Hepatocyte (in vitro differentiated cells): ENCODE data around the gene SYNJ2. TPM values are rescaled to one million over a fixed set of nuclear protein-coding genes. Genes with fewer than 3 reads are reported as not detected.

Experiments used
- DNase-seq: peaks from one replicate; pipeline ENCODE4 v3.0.0-alpha.2; 2016; ENCODE audit warnings: low spot score
- H2AFZ ChIP-seq: fragments of 200-600 bp; sonication (generic); 2 replicates; pipeline ENCODE4 v1.6.0; 2016; ENCODE audit warnings: antibody characterized with exemption, mild to moderate bottlenecking
- H3K27ac ChIP-seq: fragments of 200-600 bp; sonication (generic); 2 replicates; pipeline ENCODE4 v1.5.1; 2016; ENCODE audit warnings: mild to moderate bottlenecking
- H3K27me3 ChIP-seq: fragments of 200-600 bp; sonication (generic); 2 replicates; pipeline ENCODE4 v1.6.1; 2016
- H3K36me3 ChIP-seq: fragments of 200-600 bp; sonication (generic); replicated peaks from 2 replicates; pipeline ENCODE4 v1.5.1; 2016; ENCODE audit warnings: low read depth; ENCODE audit not compliant: insufficient read depth
- H3K4me1 ChIP-seq: fragments of 200-600 bp; sonication (generic); 2 replicates; pipeline ENCODE4 v1.5.1; 2016; ENCODE audit warnings: mild to moderate bottlenecking, moderate library complexity; ENCODE audit not compliant: insufficient read depth
- H3K4me2 ChIP-seq: fragments of 200-600 bp; sonication (generic); 2 replicates; pipeline ENCODE4 v1.6.0; 2016
- H3K4me3 ChIP-seq: fragments of 200-600 bp; sonication (generic); 2 replicates; pipeline ENCODE4 v1.5.1; 2016; ENCODE audit warnings: mild to moderate bottlenecking
- H3K79me2 ChIP-seq: fragments of 200-600 bp; sonication (generic); 2 replicates; pipeline ENCODE4 v1.6.0; 2017; ENCODE audit warnings: mild to moderate bottlenecking
- H3K9me2 ChIP-seq: fragments of 200-600 bp; sonication (generic); replicated peaks from 2 replicates; pipeline ENCODE4 v1.6.0; 2017; ENCODE audit warnings: mild to moderate bottlenecking; ENCODE audit not compliant: insufficient read depth
- H3K9me3 ChIP-seq: fragments of 200-600 bp; sonication (generic); 2 replicates; pipeline ENCODE4 v1.5.1; 2016; ENCODE audit warnings: low read depth, mild to moderate bottlenecking
- H4K20me1 ChIP-seq: fragments of 200-600 bp; sonication (generic); 2 replicates; pipeline ENCODE4 v1.6.0; 2016; ENCODE audit warnings: mild to moderate bottlenecking; ENCODE audit not compliant: insufficient read depth, poor library complexity, severe bottlenecking
- EZH2 ChIP-seq: fragments of 200-600 bp; sonication (generic); IDR thresholded peaks from 2 replicates; pipeline ENCODE4 v1.6.1; 2016; ENCODE audit warnings: antibody characterized with exemption, mild to moderate bottlenecking, borderline replicate concordance
- EZH2phosphoT487 ChIP-seq: fragments of 200-600 bp; sonication (generic); IDR thresholded peaks from one replicate; pipeline ENCODE4 v1.6.1; 2018; ENCODE audit warnings: antibody characterized with exemption, mild to moderate bottlenecking, low read depth, moderate library complexity; ENCODE audit not compliant: unreplicated experiment, severe bottlenecking
- WGBS: methylation state at CpG from one replicate; pipeline ENCODE4 v1.1.6; 2016; ENCODE audit warnings: low lambda C conversion rate; ENCODE audit errors: missing lambda C conversion rate; 5-methylcytosine and 5-hydroxymethylcytosine counted together
- polyA plus RNA-seq: library from polyadenylated mRNA; unstranded; fragments of >200 nt; fragmentation: Nextera tagmentation; extraction: Ambion mirVana; gene quantifications from 2 replicates; pipeline ENCODE4 v1.2.1, GENCODE V29; 2016
- total RNA-seq: library from RNA; depleted of rRNA; stranded (reverse); fragments of >200 nt; gene quantifications from 2 replicates; pipeline ENCODE4 v1.2.3, GENCODE V29; 2014
- TF ChIP-seq, protein P1 (sequence below): fragments of 200-600 bp; sonication (generic); IDR thresholded peaks from 2 replicates; pipeline ENCODE4 v1.5.1; 2016; ENCODE audit warnings: antibody characterized with exemption, mild to moderate bottlenecking; ENCODE audit not compliant: poor library complexity

SYNJ2 gene
- total and polyA plus RNA-seq, 2 experiments from 2014 or later: 15.4 to 21.4 TPM

DNA sequence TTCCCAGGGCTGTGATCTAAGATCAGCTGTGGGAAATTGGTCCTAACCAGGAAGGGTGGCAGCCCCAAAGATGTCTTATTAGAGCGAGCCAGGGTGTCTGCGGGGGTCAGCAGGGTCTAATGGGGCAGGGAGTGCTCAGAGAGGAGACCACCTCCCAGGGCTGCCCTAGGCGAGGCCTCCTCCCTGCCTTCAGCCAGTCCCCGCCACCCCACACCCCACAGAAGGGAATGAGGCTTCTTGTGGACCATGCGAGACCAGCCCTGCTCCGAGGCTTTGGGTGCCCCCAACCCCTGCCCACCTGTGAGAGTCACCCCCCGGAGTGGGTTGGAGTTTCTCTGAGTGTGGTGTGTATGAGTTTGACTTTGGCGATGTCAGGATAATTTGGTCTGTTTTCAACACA is 37.8 kb downstream of the SYNJ2 start:
- Histone ChIP-seq H3K9me2 (no peaks in the 10 kb centered on the region), H3K36me3 (no peaks in the 10 kb centered on the region), H4K20me1 (no peaks in the 10 kb centered on the region), H3K27ac (no peak overlapping the region), H3K4me1 (peaks cover under 1% of the 10 kb centered on the region), H3K27me3 (no peaks in the 10 kb centered on the region), H3K9me3 (no peaks in the 10 kb centered on the region), H3K4me3 (no peak overlapping the region), H3K4me2 (no peak overlapping the region), H2AFZ (no peak overlapping the region), H3K79me2 (peaks cover 22% of the 10 kb centered on the region)
- 97% methylated on average over 8 of the region's 8 CpGs for WGBS
- TF ChIP-seq EZH2phosphoT487 (no peak), EZH2 (no peak)
- TF ChIP-seq, protein P1, sequence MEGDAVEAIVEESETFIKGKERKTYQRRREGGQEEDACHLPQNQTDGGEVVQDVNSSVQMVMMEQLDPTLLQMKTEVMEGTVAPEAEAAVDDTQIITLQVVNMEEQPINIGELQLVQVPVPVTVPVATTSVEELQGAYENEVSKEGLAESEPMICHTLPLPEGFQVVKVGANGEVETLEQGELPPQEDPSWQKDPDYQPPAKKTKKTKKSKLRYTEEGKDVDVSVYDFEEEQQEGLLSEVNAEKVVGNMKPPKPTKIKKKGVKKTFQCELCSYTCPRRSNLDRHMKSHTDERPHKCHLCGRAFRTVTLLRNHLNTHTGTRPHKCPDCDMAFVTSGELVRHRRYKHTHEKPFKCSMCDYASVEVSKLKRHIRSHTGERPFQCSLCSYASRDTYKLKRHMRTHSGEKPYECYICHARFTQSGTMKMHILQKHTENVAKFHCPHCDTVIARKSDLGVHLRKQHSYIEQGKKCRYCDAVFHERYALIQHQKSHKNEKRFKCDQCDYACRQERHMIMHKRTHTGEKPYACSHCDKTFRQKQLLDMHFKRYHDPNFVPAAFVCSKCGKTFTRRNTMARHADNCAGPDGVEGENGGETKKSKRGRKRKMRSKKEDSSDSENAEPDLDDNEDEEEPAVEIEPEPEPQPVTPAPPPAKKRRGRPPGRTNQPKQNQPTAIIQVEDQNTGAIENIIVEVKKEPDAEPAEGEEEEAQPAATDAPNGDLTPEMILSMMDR: no peak
- no peak for DNase-seq

DNA sequence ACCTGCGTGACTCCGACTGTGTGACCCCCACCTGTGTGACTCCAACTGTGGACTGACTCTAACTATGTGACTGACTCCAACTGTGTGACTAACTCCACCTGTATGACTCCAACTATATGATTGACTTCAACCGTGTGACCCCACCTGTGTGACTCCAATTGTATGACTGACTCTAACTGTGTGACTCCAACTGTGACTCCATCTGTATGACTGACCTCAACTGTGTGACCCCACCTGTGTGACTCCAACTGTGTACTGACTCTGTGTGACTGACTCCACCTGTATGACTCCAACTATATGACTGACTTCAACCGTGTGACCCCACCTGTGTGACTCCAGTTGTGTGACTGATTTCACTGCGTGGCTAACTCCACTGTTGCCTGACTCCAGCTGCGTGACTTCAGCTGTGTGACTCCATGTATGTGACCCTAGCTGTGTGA is 38.6 kb downstream of the SYNJ2 start:
- Histone ChIP-seq H3K9me3 (no peaks in the 10 kb centered on the region), H3K79me2 (peaks cover 15% of the 10 kb centered on the region), H3K9me2 (no peaks in the 10 kb centered on the region), H3K4me2 (no peak overlapping the region), H3K27me3 (no peaks in the 10 kb centered on the region), H2AFZ (no peak overlapping the region), H3K36me3 (no peaks in the 10 kb centered on the region), H3K4me1 (peaks cover 4% of the 10 kb centered on the region), H4K20me1 (no peaks in the 10 kb centered on the region), H3K4me3 (no peak overlapping the region), H3K27ac (no peak overlapping the region)
- TF ChIP-seq, protein P1: no peak
- no peak for TF ChIP-seq EZH2
- no peak for DNase-seq
- WGBS: 94% methylated on average over 6 of the region's 6 CpGs

DNA sequence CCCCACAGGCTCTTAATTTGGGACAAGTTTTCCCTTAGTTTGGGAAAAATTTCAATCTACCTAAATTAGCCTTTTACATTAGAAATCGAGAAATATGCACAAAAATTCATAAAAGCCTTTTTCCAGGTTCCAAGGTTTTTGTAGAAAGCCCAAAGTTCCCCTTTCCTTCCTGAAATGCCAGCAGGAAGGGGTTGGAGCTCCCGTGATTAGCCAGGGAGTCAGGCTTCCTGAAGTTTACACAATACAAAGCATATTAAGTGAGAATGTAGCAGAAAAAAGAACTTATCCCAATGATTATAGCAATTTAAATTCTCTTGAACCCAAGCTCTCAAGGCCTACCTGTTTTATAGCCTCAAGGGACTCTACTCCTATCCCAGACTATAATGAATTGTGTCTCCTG is 39.1 kb downstream of the SYNJ2 start:
- DNase-seq: no peak
- H3K27ac ChIP-seq: no peak overlapping the region
- no peaks in the 10 kb centered on the region for H3K9me3 ChIP-seq
- no peaks in the 10 kb centered on the region for H4K20me1 ChIP-seq
- no peaks in the 10 kb centered on the region for H3K27me3 ChIP-seq
- 88% methylated on average over 2 of the region's 2 CpGs for WGBS
- H3K79me2 ChIP-seq: peaks cover 15% of the 10 kb centered on the region
- peaks cover 5% of the 10 kb centered on the region for H3K4me1 ChIP-seq
- H3K9me2 ChIP-seq: no peaks in the 10 kb centered on the region
- no peak overlapping the region for H3K4me2 ChIP-seq
- no peak overlapping the region for H2AFZ ChIP-seq
- TF ChIP-seq, protein P1: no peak
- no peaks in the 10 kb centered on the region for H3K36me3 ChIP-seq
- no peak overlapping the region for H3K4me3 ChIP-seq

DNA sequence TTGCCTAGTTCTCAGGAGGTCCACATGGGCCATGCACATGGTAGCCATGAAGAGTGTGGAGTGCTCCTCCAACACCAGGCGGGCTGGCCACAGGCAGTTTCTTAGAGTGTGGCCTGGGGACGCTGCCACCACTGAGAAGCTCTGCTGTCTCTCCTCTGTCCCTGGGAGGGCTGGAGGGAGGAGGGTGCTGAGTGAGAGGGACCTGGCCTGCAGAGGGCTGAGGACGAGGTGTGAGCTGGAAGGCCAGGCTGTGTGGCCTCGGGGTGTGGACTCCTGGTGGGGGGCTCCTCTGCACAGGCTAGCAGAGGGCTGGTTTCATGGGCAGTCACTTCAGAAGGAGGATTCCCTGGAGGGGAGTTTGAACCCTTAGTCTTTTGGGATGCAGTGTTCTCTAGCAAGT is 39.7 kb downstream of the SYNJ2 start:
- 82% methylated on average over 4 of the region's 4 CpGs for WGBS

More for the DNA sequence above, 39.7 kb downstream of the SYNJ2 start:
- H3K27ac ChIP-seq: no peak overlapping the region
- no peaks in the 10 kb centered on the region for H3K27me3 ChIP-seq
- H3K4me2 ChIP-seq: no peak overlapping the region
- H3K4me1 ChIP-seq: peaks cover 10% of the 10 kb centered on the region
- no peak overlapping the region for H2AFZ ChIP-seq
- TF ChIP-seq EZH2: no peak
- TF ChIP-seq EZH2phosphoT487: no peak
- TF ChIP-seq, protein P1: no peak
- H3K4me3 ChIP-seq: no peak overlapping the region
- no peaks in the 10 kb centered on the region for H3K9me2 ChIP-seq
- peaks cover 13% of the 10 kb centered on the region for H3K79me2 ChIP-seq
- H3K9me3 ChIP-seq: no peaks in the 10 kb centered on the region
- DNase-seq: no peak
- H4K20me1 ChIP-seq: no peaks in the 10 kb centered on the region
- H3K36me3 ChIP-seq: no peaks in the 10 kb centered on the region
